OCI-LY7 (cell line): ENCODE data around the gene PLPPR1. TPM values are rescaled to one million over a fixed set of nuclear protein-coding genes. Genes with fewer than 3 reads are reported as not detected.

Experiments
- BruUV-seq: library from RNA; stranded (reverse); fragments of 400-500 nt; replicated peaks from 2 replicates; lab custom pipeline; 2021; lab: Mats Ljungman, UMichigan
- CTCF ChIA-PET: fragments of 300-600 bp; sonication (Branson Sonifier 250); formaldehyde crosslinking; loops from one replicate; lab custom pipeline; 2022; ENCODE audit warnings: antibody characterized with exemption; ENCODE audit not compliant: unreplicated experiment; lab: Charles Lee
- POLR2A ChIA-PET: fragments of 300-600 bp; sonication (Branson Sonifier 250); formaldehyde crosslinking; loops from one replicate; lab custom pipeline; 2022; ENCODE audit warnings: antibody characterized with exemption; lab: Charles Lee
- DNase-seq: peaks from one replicate; pipeline ENCODE4 v3.0.0-alpha.2; 2015; ENCODE audit warnings: low spot score
- H2AFZ ChIP-seq: fragments of 200-600 bp; sonication (generic), shearing (Covaris generic); 2 replicates; pipeline ENCODE4 v1.6.1; 2014; ENCODE audit warnings: mild to moderate bottlenecking, antibody characterized with exemption, low read length, moderate library complexity
- H3K27ac ChIP-seq: fragments of 200-600 bp; sonication (generic); 2 replicates; pipeline ENCODE4 v1.5.1; 2014; ENCODE audit warnings: mixed run types, low read depth, mild to moderate bottlenecking, moderate library complexity, low read length, inconsistent platforms; ENCODE audit not compliant: poor library complexity, severe bottlenecking
- H3K36me3 ChIP-seq: fragments of 200-600 bp; sonication (generic); 2 replicates; pipeline ENCODE4 v1.6.1; 2014; ENCODE audit warnings: mild to moderate bottlenecking, antibody characterized with exemption, low read length, moderate library complexity, mixed read lengths; ENCODE audit not compliant: insufficient read depth
- H3K4me1 ChIP-seq: fragments of 200-600 bp; sonication (generic); 2 replicates; pipeline ENCODE4 v1.5.1; 2014; ENCODE audit warnings: mild to moderate bottlenecking, low read length; ENCODE audit not compliant: insufficient read depth, poor library complexity, severe bottlenecking
- H3K4me2 ChIP-seq: fragments of 200-600 bp; sonication (generic); 2 replicates; pipeline ENCODE4 v1.6.1; 2014; ENCODE audit warnings: mild to moderate bottlenecking, low read length
- H3K4me3 ChIP-seq: fragments of 200-600 bp; sonication (generic); 2 replicates; pipeline ENCODE4 v1.5.1; 2014; ENCODE audit warnings: mild to moderate bottlenecking, low read depth, low read length; ENCODE audit not compliant: poor library complexity, severe bottlenecking
- H3K79me2 ChIP-seq: fragments of 200-600 bp; sonication (generic); 2 replicates; pipeline ENCODE4 v1.6.1; 2016; ENCODE audit warnings: low read depth, mild to moderate bottlenecking, low read length, moderate library complexity, mixed read lengths; ENCODE audit not compliant: insufficient read depth
- H3K9me2 ChIP-seq: fragments of 200-600 bp; sonication (generic); 2 replicates; pipeline ENCODE4 v1.6.1; 2016; ENCODE audit warnings: mild to moderate bottlenecking, low read length, mixed read lengths; ENCODE audit not compliant: insufficient read depth
- H3K9me3 ChIP-seq: fragments of 200-600 bp; sonication (generic); 2 replicates; pipeline ENCODE4 v1.6.1; 2014; ENCODE audit warnings: mild to moderate bottlenecking, mixed run types, low read length, mixed read lengths
- H4K20me1 ChIP-seq: fragments of 200-600 bp; sonication (generic); 2 replicates; pipeline ENCODE4 v1.6.1; 2014; ENCODE audit warnings: mild to moderate bottlenecking, antibody characterized with exemption, low read length, moderate library complexity, mixed read lengths; ENCODE audit not compliant: insufficient read depth
- CTCF ChIP-seq: fragments of 200-600 bp; sonication (generic); conservative IDR thresholded peaks from 2 replicates; pipeline ENCODE4 v1.5.1; 2014; ENCODE audit warnings: mild to moderate bottlenecking, antibody characterized with exemption, low read length, moderate library complexity, mixed read lengths
- EZH2phosphoT487 ChIP-seq: fragments of 200-600 bp; sonication (generic); IDR thresholded peaks from 2 replicates; pipeline ENCODE4 v1.6.1; 2018; ENCODE audit warnings: low read depth, borderline replicate concordance, mild to moderate bottlenecking, mixed run types, antibody characterized with exemption, low read length, moderate library complexity, mixed read lengths
- intact Hi-C: fragments of 100-400 bp; cut with micrococcal nuclease; formaldehyde crosslinking; loops from one replicate; pipeline ENCODE4 v1.10.0; 2022; ENCODE audit not compliant: unreplicated experiment
- total RNA-seq, 2 experiments: library from RNA; depleted of rRNA in 1 of 2; stranded (reverse); fragments of >200 nt in 1 of 2; shearing (Covaris generic) in 1 of 2; gene quantifications; 2 replicates each; pipeline ENCODE4 v1.2.3, GENCODE V29; 2014 to 2022

PLPPR1 gene
- total RNA-seq, 2 experiments from 2014 or later, result not detected

DNA sequence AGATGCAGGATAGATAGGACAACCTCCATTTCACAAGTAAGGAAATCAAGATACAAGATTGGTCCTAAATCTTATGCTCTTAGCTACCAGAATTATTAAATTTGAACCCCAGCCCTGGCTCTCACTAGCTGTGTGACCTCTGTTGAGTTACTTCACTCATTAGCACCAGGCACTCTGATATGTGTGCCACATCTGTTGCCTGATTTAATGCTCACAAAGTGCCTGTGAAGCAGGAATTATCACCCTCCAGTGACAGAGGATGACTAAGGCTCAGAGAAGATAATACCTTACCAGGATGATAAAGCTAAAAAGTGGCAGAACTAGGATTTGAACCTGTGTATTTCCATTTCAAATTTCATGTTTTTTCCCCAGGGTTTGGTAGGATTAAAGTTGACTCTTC lies 110.0 kb downstream of the PLPPR1 start:
- Histone ChIP-seq H3K4me1 (no peaks in the 10 kb centered on the region), H3K4me3 (no peak overlapping the region), H3K9me3 (no peaks in the 10 kb centered on the region), H4K20me1 (no peaks in the 10 kb centered on the region), H3K79me2 (no peaks in the 10 kb centered on the region), H3K9me2 (no peaks in the 10 kb centered on the region), H3K4me2 (no peak overlapping the region), H3K36me3 (no peaks in the 10 kb centered on the region), H3K27ac (no peak overlapping the region), H2AFZ (no peak overlapping the region)
- intact Hi-C loops, result no loop called here
- ChIA-PET POLR2A (no interaction called here), CTCF (no interaction called here)
- DNase-seq, result no peak
- TF ChIP-seq CTCF (no peak), EZH2phosphoT487 (no peak)
- BruUV-seq, result no TSS peak

DNA sequence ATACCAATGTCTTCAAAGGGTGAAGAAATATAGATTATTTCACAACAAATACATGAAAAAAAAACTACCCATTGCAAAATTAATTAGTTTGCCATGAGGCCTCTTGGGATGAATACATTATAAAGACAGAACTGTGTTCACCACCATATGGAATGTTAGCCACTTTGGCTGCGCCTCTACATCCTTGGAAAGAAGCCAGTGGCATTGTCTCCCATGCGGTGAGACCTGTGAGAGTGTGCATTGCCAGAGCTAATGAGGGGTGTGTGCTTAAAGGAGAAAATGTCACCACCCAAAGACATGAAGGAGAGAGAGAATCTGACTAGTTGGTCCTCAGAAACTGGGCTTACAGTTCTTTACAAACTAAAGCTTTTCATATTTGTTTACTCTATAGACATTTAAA lies 110.6 kb downstream of the PLPPR1 start:
- no TSS peak for BruUV-seq

DNA sequence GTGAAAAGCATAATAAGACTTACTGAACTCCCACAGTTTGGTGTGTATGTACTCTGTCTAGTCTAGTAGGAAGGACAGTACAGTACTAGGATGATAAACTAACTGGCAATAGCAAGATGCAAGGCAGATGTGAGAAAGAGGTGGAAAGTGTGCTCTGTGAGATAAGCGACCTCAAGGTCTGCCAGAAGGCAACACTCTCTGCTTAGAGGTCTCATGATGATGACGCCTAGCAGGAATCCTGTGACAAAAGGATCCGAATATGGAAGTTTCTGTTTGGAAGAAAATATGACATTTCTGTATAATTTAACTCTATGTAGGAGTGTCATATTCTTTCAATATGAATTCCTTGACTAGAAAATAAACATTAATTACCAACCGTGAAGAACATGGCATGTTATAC lies 112.2 kb downstream of the PLPPR1 start:
- no peak for DNase-seq
- Histone ChIP-seq H3K9me3 (no peaks in the 10 kb centered on the region), H3K79me2 (no peaks in the 10 kb centered on the region), H3K4me1 (no peaks in the 10 kb centered on the region), H3K4me2 (no peak overlapping the region), H3K36me3 (no peaks in the 10 kb centered on the region), H4K20me1 (no peaks in the 10 kb centered on the region), H2AFZ (no peak overlapping the region), H3K27ac (no peak overlapping the region), H3K4me3 (no peak overlapping the region), H3K9me2 (no peaks in the 10 kb centered on the region)
- ChIA-PET CTCF (no interaction called here), POLR2A (no interaction called here)
- intact Hi-C loops, result no loop called here
- BruUV-seq, result no TSS peak
- TF ChIP-seq CTCF, result no peak
- no peak for TF ChIP-seq EZH2phosphoT487

More for the DNA sequence above, 110.6 kb downstream of the PLPPR1 start:
- Histone ChIP-seq H3K9me2 (no peaks in the 10 kb centered on the region), H3K36me3 (no peaks in the 10 kb centered on the region), H4K20me1 (no peaks in the 10 kb centered on the region), H3K4me3 (no peak overlapping the region), H3K9me3 (no peaks in the 10 kb centered on the region), H3K4me1 (no peaks in the 10 kb centered on the region), H3K4me2 (no peak overlapping the region), H3K27ac (no peak overlapping the region), H2AFZ (no peak overlapping the region), H3K79me2 (no peaks in the 10 kb centered on the region)
- ChIA-PET POLR2A (no interaction called here), CTCF (no interaction called here)
- TF ChIP-seq CTCF, result no peak
- no peak for TF ChIP-seq EZH2phosphoT487
- DNase-seq, result no peak
- intact Hi-C loops, result no loop called here
